ENCODE measurements around the gene FAM161B.
"Not testable (repeated sequence)": the region's sequence is repeated elsewhere in the genome, so short reads cannot be mapped to it uniquely, and the experiment has no call there.

The FAM161B gene

DNA sequence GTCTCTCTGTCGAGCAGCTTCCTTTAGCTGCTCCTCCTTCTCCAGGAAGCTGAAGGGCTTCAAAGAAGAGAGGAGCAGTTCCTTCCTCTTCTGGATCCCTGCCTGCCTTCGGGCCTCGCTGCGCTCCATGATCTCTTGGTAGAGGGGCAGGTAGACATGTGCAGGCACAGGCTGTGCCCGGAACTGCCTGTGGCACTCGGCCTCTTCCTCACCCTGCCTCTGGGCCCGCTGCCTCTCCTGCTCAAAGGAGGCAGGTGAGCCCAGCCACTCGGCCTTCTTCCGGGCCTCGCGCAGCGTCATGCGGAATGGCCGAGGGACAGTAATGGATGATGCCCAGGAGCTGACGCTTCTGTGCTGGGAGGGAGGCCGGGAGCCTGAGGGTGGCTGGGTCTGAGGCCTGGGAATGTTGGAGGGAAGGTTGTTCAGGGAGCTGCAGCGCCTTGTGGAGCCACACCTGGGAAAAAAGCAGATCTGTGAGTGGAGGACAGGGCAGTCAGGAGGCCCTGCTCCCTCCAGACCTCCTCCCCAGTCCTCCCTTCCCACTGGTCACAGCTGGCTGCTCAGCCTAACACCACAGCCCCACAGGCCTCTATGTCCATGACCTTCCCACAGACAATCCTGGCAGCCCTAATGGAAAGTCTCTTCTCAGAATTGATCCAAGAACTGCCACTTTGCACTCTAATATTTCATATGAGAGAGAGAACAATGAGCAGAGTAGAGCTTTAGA lies 5.3 kb downstream of the FAM161B start:
- DNase-seq (ENCODE audit: insufficient read length, low spot score) (no peak), FAIRE-seq (no peak)

GRCh38 chr14:73943083-73943482 lies 6.8 kb downstream of the FAM161B start:
- no peak for FAIRE-seq
- peak; percentile 95 for DNase-seq (ENCODE audit: insufficient read length, low spot score)

- FAIRE-seq (no peak), DNase-seq (ENCODE audit: insufficient read length, low spot score) (no peak)
These were observed 7.7 kb downstream of the FAM161B start for GRCh38 chr14:73942180-73942579.

DNA sequence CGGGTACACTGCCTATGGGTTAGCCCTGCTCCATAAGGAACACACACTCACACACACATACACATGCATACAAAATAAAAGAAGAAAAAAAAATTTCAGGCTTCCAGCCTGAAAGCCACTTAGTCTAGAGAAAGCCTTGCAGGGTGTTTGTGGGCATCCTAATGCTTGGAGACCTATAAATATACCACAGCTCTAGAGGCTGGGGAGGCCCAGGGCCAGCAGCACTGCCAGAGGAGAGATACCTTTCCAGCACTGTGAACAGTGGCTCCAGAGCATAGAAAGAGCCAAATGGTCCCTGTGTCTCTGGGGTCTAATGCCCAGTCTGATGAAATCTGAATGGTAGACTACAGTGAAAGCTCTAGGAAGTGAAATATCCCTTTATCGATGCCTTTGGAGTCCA lies 12.9 kb downstream of the FAM161B start:
- no peak for FAIRE-seq
- DNase-seq (ENCODE audit: insufficient read length, low spot score) = no peak

DNA sequence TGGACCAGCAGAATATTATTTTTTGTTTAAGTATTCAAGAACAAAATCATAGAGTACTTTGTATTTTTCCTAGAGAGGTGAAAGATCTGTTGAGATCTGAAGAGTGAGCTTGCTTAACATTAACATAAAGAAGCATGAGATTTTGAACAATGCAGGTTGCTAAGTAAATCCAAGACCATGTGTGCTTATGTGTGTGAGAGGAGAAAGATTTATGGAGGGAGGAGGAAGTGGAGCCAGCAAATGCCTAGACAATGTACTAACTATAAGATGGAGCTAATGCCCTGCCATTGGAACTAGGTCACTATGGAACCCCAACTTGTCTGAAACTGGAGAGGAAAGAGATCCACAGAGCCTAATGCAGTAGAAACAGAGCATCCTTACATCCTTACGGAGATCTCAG lies 13.3 kb downstream of the FAM161B start:
- DNase-seq (ENCODE audit: insufficient read length, low spot score) = no peak
- FAIRE-seq = peak; percentile 26

DNA sequence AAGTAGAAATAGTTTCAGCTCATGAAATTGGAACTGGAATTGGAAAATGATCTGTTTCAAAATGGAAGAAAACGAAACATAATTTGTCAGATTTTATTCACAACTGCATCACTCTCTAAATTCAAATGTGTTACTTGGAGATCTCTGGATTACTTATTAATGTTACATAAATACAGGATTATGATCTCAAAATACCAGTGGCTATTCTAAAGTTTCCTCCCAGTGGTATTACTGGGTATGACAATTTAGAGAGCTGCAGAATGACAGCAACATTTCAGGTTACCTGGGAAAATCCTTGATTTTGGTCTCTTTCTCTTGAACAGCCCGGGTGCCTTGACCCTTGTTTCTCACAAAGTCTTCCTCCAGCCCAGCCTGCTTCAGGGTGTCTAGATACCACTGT lies 14.2 kb downstream of the FAM161B start:
- peak; percentile 52 for DNase-seq (ENCODE audit: insufficient read length, low spot score)
- peak; percentile 49 for FAIRE-seq

DNA sequence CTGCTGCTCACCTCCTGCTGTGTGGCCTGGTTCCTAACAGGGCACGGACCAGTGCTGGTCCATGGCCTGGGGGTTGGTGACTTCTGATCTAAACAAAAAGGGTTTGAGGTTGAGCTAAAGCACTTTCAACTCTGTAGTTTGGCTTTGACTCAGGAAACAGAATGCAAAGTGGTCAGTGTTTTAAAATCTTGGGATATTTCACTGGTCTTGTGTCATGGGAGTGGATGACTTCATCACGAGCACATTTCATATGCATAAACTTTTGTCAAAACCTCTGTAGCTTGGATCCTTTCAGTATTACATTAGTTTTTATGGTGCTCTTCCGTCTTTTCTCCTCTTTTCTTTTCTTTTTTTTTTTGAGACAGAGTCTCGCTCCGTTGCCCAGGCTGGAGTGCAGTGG lies 25.6 kb downstream of the FAM161B start:
- no peak for DNase-seq (ENCODE audit: insufficient read length, low spot score)
- FAIRE-seq = no peak

DNA sequence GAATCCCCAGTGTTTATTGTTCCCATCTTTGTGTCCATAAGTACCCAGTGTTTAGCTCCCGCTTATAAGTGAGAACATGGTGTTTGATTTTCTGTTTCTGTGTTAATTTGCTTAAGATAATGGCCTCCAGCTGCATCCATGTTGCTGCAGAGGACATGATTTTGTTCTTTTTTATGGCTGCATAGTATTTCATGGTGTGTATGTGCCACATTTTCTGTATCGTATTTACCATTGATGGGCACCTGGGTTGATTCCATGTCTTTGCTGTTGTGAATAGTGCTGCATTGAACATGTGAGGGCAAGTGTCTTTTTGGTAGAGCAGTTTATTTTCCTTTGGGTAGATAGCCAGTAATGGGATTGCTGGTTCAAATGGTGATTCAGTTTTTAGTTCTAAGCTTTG lies 30.4 kb downstream of the FAM161B start:
- FAIRE-seq = peak; percentile 88
- not testable (repeated sequence) for DNase-seq (ENCODE audit: insufficient read length, low spot score)

- FAIRE-seq (no peak), DNase-seq (ENCODE audit: insufficient read length, low spot score) (no peak)
These were observed 33.6 kb downstream of the FAM161B start for GRCh38 chr14:73916324-73916723.

GRCh38 chr14:73913256-73913655 lies 36.6 kb downstream of the FAM161B start:
- DNase-seq (ENCODE audit: insufficient read length, low spot score) (no peak), FAIRE-seq (no peak)

DNA sequence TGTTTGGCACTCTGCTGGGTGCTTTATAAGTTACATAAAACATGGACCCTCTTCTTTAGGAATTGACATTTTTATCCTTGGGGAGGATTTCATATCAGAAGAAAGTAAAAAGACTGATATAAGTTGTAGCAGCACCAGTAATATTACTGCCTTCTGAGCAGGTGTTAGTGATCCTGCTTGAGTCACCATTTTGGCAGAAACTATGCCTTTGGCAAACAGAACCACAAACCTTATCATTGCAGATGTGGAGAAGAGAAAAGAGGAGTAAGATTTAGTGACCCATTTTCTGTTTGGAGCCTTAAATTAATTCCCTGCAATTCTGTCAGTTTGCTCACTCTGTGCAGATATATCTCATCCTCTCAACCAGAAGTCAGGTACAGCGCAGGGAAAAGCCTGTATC lies 40.2 kb downstream of the FAM161B start:
- peak; percentile 76 for FAIRE-seq
- no peak for DNase-seq (ENCODE audit: insufficient read length, low spot score)

DNA sequence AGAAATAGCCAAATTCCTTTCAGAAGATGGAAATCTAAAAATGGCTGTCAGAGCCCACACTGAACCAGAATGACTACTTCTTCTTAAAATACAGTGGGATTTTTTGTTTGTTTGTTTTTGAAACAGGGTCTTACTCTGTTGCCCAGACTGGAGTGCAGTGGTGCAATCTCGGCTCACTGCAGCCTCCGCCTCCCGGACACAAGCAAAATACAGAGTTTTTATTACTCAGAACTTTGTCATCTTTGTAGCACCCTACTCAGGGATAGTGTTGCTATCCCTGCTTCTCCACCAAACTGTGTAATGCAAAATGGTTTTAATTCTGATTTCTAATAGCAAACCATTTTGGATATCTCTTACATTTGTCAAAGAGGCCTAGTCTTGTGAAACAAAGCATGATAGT lies 46.9 kb downstream of the FAM161B start:
- DNase-seq (ENCODE audit: insufficient read length, low spot score) (no peak), FAIRE-seq (no peak)

GRCh38 chr14:73896521-73896920 lies 53.4 kb downstream of the FAM161B start:
- no peak for FAIRE-seq

GRCh38 chr14:73895939-73896338 lies 54.0 kb downstream of the FAM161B start:
- FAIRE-seq = no peak
- no peak for DNase-seq (ENCODE audit: insufficient read length, low spot score)

More at GRCh38 chr14:73896521-73896920, 53.4 kb downstream of the FAM161B start:
- no peak for DNase-seq (ENCODE audit: insufficient read length, low spot score)

GRCh38 chr14:73894180-73894687 lies 55.7 kb downstream of the FAM161B start:
- not testable (repeated sequence) for FAIRE-seq; DNase-seq (ENCODE audit: insufficient read length, low spot score)

DNA sequence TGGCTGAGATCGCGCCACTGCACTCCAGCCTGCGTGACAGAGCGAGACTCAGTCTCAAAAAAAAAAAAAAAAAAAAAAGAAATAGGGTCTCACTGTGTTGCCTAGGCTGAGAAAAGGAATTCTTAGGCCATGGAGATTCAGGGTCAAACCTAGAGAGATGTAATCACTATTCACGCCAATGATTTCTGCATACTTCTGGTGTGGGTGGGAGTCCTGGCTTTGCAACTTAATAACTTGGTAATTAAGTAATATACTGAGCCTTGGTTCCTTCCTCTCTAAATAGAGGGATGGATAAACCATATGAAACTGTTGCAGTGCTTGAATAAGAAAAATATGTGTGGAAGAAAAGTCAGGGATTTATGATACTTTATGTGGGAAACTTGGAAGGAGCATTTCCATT lies 60.5 kb downstream of the FAM161B start:
- FAIRE-seq (no peak), DNase-seq (ENCODE audit: insufficient read length, low spot score) (no peak)

DNA sequence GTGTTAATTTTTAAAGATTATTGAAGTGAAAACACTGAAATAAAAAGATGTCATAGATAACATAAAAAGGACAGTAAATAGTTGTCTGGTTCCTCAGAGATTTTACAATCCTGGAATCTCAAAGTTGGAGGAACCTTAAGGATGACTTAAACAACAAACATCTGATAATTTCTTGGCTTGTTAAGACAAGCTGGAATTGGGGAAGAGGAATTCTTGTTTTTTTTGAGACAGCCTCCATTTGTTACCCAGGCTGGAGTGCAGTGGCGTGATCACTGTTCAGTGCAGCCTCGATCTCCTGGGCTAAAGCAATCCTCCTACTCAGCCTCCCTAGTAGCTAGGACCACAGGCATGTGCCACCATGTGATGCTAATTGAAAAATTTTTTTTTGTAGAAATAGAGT lies 60.9 kb downstream of the FAM161B start:
- FAIRE-seq = no peak

GRCh38 chr14:73888460-73888725 lies 61.5 kb downstream of the FAM161B start:
- DNase-seq (ENCODE audit: insufficient read length, low spot score) = no peak
- FAIRE-seq = no peak

More for the DNA sequence above, 60.9 kb downstream of the FAM161B start:
- DNase-seq (ENCODE audit: insufficient read length, low spot score) = no peak

DNA sequence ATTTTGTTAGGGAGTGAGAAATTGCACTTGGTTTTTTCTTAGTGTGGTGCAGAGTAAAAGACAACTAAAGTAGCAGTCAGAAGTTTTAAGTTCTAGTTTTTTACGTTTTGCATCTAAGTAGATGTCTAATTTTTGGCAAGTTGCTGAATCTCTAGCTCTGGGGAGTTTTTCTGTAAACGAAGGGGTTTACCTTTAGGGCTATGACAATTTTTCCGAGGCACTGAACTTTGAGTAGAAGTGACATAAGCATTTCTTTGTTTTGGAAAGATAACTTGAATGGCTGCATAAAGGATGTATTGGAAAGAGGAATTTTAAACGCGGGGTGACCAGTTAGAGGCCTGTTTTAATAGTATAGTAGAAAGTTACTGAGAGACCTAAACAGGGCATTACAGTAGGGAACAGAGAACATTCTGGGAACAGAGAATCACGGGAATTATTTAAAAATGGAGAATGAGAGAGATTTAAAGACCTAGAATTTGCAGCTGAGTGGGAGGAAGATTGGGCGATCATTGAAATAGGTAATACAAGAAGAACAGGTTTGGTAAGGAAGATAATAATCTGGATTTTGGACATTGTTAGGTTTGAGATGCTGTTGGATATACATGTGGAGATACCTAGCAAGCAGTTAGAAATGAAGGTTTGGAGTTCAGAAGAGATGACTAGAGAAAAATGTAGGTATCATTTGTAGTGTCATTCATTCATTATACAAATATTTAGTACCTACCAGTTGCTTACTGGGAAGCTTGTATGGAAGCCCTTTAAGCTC lies 62.0 kb downstream of the FAM161B start:
- FAIRE-seq (no peak), DNase-seq (ENCODE audit: insufficient read length, low spot score) (no peak)

DNA sequence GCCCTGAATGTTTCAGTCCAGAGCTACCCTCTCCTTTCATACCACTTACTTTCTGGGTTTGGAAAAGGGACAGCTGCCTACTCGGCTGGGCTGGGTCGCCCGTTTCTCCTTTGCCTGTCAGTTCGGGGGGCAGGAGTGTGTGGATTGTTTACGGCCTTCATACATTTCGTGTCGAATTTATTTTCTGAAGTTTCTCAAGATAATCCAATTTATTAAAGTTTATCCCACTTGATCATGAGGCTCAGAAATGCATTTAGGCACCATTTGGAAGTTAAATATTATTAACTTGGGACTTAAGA lies 62.6 kb downstream of the FAM161B start:
- DNase-seq (ENCODE audit: insufficient read length, low spot score) (no peak), FAIRE-seq (peak; percentile 51)

DNA sequence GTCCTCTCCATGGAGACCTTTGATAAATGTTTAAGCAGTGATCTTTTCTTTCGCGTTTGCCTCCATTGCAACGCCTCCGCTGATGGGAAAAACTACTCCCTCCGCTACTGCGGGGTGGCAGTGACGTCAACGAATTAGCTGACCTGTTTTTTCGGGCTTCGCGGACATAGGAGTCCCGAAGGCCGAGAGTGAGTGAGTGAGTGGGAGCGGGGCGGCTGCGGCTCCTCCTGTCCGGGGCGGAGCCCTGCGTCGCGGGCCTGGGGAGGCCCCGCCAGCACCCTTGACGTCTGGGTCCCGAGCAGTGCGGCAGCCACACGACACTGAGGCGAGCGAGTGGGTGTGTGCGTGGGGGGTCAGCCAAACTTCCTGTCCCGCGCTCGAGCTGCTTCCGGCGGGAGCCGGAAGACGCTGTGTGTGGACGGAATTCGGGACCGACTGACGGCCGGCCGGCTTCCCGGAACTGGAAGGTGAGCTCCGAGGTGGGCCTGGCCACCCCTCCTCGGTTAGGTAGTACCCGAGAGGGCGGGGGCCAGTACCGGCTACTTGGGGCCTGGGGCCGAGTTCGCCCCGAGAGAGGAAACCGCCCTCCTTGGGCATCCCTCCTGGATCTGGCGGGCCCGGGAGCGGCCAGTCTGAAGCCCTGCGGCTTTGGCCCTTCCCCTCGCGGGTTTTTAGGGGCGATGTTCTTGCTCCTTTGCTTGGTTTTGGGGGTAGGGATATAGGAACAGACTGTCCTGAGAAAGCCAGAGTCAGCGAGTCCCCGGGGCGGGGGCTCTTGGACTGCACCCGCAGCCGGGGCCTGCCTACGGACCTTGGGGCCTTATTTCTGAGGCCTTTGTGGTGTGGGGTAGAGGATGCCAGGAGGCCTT lies 63.2 kb downstream of the FAM161B start, which contains the start of gene ZNF410:
ZNF410 (plus strand) TSS at position 411 of the 869 bp plus-strand sequence. CDS start 5,317 bp downstream, outside the sequence.
- FAIRE-seq (peak; percentile 99), DNase-seq (ENCODE audit: insufficient read length, low spot score) (peak; percentile 100)

All from HTR-8/SVneo (cell line).